ENCODE data around the gene SUPT16H.

SUPT16H gene

GRCh38 chr14:21334202-21334906 lies 49.5 kb downstream of the SUPT16H start:
- Histone ChIP-seq H3K23ac (ENCODE audit: low read length) (no peak overlapping the region), H3K14ac (ENCODE audit: low read length) (no peak overlapping the region), H2BK12ac (ENCODE audit: low read length) (no peak overlapping the region), H4K91ac (ENCODE audit: low read depth, low read length) (no peak overlapping the region), H3K4me3 (ENCODE audit: low read depth, low read length) (no peak overlapping the region), H3K4me2 (ENCODE audit: low read length) (no peak overlapping the region), H3K9ac (ENCODE audit: low read length) (no peak overlapping the region), H2BK120ac (ENCODE audit: insufficient read depth, low read length, poor library complexity) (no peak overlapping the region), H3K36me3 (ENCODE audit: control insufficient read depth in 1 of 2, insufficient read depth in 2 of 2, low read length in 2 of 2) (no peaks in the 10 kb centered on the region), H2AFZ (ENCODE audit: insufficient read depth, low read length, poor library complexity) (no peak overlapping the region), H3K4me1 (ENCODE audit: control insufficient read depth in 1 of 2, insufficient read depth in 2 of 2, low read length in 2 of 2) (no peaks in the 10 kb centered on the region), H3K79me2 (ENCODE audit: control insufficient read depth, insufficient read depth, low read length, poor library complexity) (no peaks in the 10 kb centered on the region), H2BK5ac (ENCODE audit: low read depth, low read length, poor library complexity) (no peak overlapping the region), H3K79me1 (ENCODE audit: low read length) (no peaks in the 10 kb centered on the region), H3K27me3 (ENCODE audit: insufficient read depth, low read length) (no peaks in the 10 kb centered on the region), H4K12ac (ENCODE audit: low read depth, low read length) (no peak overlapping the region), H4K8ac (ENCODE audit: low read depth, low read length) (no peak overlapping the region), H3K9me3 (ENCODE audit: insufficient read depth, low read depth, low read length) (no peaks in the 10 kb centered on the region), H3K18ac (ENCODE audit: low read length) (no peak overlapping the region), H3K27ac (ENCODE audit: low read depth, low read length) (no peak overlapping the region), H2AK5ac (ENCODE audit: low read length) (no peak overlapping the region), H3K4ac (ENCODE audit: low read depth, low read length) (no peak overlapping the region)
- no CpG with 5 or more reads among the region's 9 CpGs for WGBS (ENCODE audit: extremely low coverage, insufficient coverage, insufficient read length)
- no peak for DNase-seq

DNA sequence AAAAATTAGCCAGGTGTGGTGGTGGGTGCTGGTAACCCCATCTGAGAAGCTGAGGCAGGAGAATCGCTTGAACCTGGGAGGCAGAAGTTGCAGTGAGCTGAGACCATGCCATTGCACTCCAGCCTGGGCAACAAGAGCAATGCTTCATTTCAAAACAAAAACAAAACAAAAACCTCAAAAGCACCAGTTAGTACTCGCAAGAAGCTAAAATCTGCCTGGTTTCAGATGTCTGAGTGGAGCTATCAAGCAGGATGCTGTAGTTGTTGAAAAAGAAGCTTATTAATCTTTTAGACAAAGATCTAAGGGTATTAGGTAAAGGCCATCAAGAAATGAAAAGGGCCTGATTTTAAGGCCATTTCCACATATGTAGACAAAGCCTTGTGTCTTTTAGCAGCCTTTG lies 50.9 kb downstream of the SUPT16H start:
- H2AK5ac ChIP-seq (ENCODE audit: low read length) = no peak overlapping the region
- H3K4ac ChIP-seq (ENCODE audit: low read depth, low read length) = no peak overlapping the region
- H4K12ac ChIP-seq (ENCODE audit: low read depth, low read length) = no peak overlapping the region
- H3K23ac ChIP-seq (ENCODE audit: low read length) = no peak overlapping the region
- H4K8ac ChIP-seq (ENCODE audit: low read depth, low read length) = no peak overlapping the region
- no peak overlapping the region for H3K27ac ChIP-seq (ENCODE audit: low read depth, low read length)
- no peak overlapping the region for H2BK12ac ChIP-seq (ENCODE audit: low read length)
- H3K4me3 ChIP-seq (ENCODE audit: low read depth, low read length) = no peak overlapping the region
- WGBS (ENCODE audit: extremely low coverage, insufficient coverage, insufficient read length) = no CpG with 5 or more reads among the region's 2 CpGs
- DNase-seq = no peak
- H2BK120ac ChIP-seq (ENCODE audit: insufficient read depth, low read length, poor library complexity) = no peak overlapping the region
- H2BK5ac ChIP-seq (ENCODE audit: low read depth, low read length, poor library complexity) = no peak overlapping the region
- no peak overlapping the region for H3K9ac ChIP-seq (ENCODE audit: low read length)
- no peaks in the 10 kb centered on the region for H3K79me1 ChIP-seq (ENCODE audit: low read length)
- H3K36me3 ChIP-seq (ENCODE audit: control insufficient read depth in 1 of 2, insufficient read depth in 2 of 2, low read length in 2 of 2) = no peaks in the 10 kb centered on the region
- no peak overlapping the region for H4K91ac ChIP-seq (ENCODE audit: low read depth, low read length)
- H2AFZ ChIP-seq (ENCODE audit: insufficient read depth, low read length, poor library complexity) = no peak overlapping the region
- no peaks in the 10 kb centered on the region for H3K79me2 ChIP-seq (ENCODE audit: control insufficient read depth, insufficient read depth, low read length, poor library complexity)
- no peak overlapping the region for H3K4me2 ChIP-seq (ENCODE audit: low read length)
- H3K9me3 ChIP-seq (ENCODE audit: insufficient read depth, low read depth, low read length) = no peaks in the 10 kb centered on the region
- no peak overlapping the region for H3K18ac ChIP-seq (ENCODE audit: low read length)
- H3K27me3 ChIP-seq (ENCODE audit: insufficient read depth, low read length) = no peaks in the 10 kb centered on the region
- H3K14ac ChIP-seq (ENCODE audit: low read length) = no peak overlapping the region
- H3K4me1 ChIP-seq (ENCODE audit: control insufficient read depth in 1 of 2, insufficient read depth in 2 of 2, low read length in 2 of 2) = no peaks in the 10 kb centered on the region

DNA sequence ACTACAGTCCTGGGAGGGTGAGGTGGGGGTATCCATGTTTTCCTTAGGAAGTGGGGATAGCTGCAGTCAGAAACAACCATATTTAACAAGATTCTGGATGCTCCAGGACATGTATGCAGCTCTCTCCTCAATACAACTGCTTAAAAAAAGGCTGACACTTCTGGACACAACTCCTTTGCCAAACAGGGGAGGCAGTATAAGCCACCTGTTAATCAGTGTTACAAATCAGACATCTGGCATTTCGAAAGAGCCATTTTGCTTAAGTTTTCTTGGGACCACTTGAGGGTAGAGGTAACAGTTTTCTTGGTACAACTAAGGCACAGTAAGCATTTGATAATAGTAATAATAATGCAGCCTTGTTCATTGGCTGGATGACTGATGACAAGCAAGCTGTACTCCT lies 56.8 kb downstream of the SUPT16H start:
- no peak overlapping the region for H3K18ac ChIP-seq (ENCODE audit: low read length)
- H3K79me1 ChIP-seq (ENCODE audit: low read length) = no peaks in the 10 kb centered on the region
- H3K23ac ChIP-seq (ENCODE audit: low read length) = no peak overlapping the region
- H4K8ac ChIP-seq (ENCODE audit: low read depth, low read length) = no peak overlapping the region
- no peak overlapping the region for H3K14ac ChIP-seq (ENCODE audit: low read length)
- no peak overlapping the region for H2AFZ ChIP-seq (ENCODE audit: insufficient read depth, low read length, poor library complexity)
- no peak overlapping the region for H3K4me3 ChIP-seq (ENCODE audit: low read depth, low read length)
- H3K4me2 ChIP-seq (ENCODE audit: low read length) = no peak overlapping the region
- no peaks in the 10 kb centered on the region for H3K79me2 ChIP-seq (ENCODE audit: control insufficient read depth, insufficient read depth, low read length, poor library complexity)
- no peak overlapping the region for H3K27ac ChIP-seq (ENCODE audit: low read depth, low read length)
- no peak overlapping the region for H2AK5ac ChIP-seq (ENCODE audit: low read length)
- H2BK12ac ChIP-seq (ENCODE audit: low read length) = no peak overlapping the region
- no peak overlapping the region for H4K12ac ChIP-seq (ENCODE audit: low read depth, low read length)
- H2BK120ac ChIP-seq (ENCODE audit: insufficient read depth, low read length, poor library complexity) = no peak overlapping the region
- no peak overlapping the region for H3K4ac ChIP-seq (ENCODE audit: low read depth, low read length)
- no peaks in the 10 kb centered on the region for H3K27me3 ChIP-seq (ENCODE audit: insufficient read depth, low read length)
- H4K91ac ChIP-seq (ENCODE audit: low read depth, low read length) = no peak overlapping the region
- H3K4me1 ChIP-seq (ENCODE audit: control insufficient read depth in 1 of 2, insufficient read depth in 2 of 2, low read length in 2 of 2) = no peaks in the 10 kb centered on the region
- no peak overlapping the region for H3K9ac ChIP-seq (ENCODE audit: low read length)
- no CpG with 5 or more reads among the region's 1 CpG for WGBS (ENCODE audit: extremely low coverage, insufficient coverage, insufficient read length)
- no peaks in the 10 kb centered on the region for H3K36me3 ChIP-seq (ENCODE audit: control insufficient read depth in 1 of 2, insufficient read depth in 2 of 2, low read length in 2 of 2)
- no peak overlapping the region for H2BK5ac ChIP-seq (ENCODE audit: low read depth, low read length, poor library complexity)
- H3K9me3 ChIP-seq (ENCODE audit: insufficient read depth, low read depth, low read length) = no peaks in the 10 kb centered on the region
- DNase-seq = no peak

DNA sequence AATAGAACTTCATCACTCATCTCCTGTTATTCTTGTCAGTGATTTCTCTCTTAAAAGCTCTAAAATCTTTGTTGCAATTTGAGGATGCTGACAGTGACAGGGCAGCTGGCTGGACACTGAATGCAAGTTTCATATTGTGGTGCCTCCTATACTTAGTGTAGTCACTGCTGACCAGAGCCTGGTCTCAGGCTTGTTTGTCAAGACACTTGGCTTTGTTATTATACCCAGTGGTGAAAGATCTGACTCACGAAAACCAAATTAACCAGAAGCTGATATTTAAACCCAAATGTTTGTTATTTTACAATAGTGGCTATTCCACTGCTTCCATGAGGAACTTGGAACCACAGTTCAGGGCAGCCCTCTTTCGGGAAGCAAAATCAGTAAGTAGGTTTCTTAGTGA lies 61.1 kb downstream of the SUPT16H start:
- Histone ChIP-seq H2AK5ac (ENCODE audit: low read length) (no peak overlapping the region), H2BK120ac (ENCODE audit: insufficient read depth, low read length, poor library complexity) (no peak overlapping the region), H3K4me1 (ENCODE audit: control insufficient read depth in 1 of 2, insufficient read depth in 2 of 2, low read length in 2 of 2) (no peaks in the 10 kb centered on the region), H4K91ac (ENCODE audit: low read depth, low read length) (no peak overlapping the region), H3K4me2 (ENCODE audit: low read length) (no peak overlapping the region), H3K79me2 (ENCODE audit: control insufficient read depth, insufficient read depth, low read length, poor library complexity) (no peaks in the 10 kb centered on the region), H2BK12ac (ENCODE audit: low read length) (no peak overlapping the region), H3K9ac (ENCODE audit: low read length) (no peak overlapping the region), H3K14ac (ENCODE audit: low read length) (no peak overlapping the region), H2BK5ac (ENCODE audit: low read depth, low read length, poor library complexity) (no peak overlapping the region), H3K27me3 (ENCODE audit: insufficient read depth, low read length) (no peaks in the 10 kb centered on the region), H3K4ac (ENCODE audit: low read depth, low read length) (no peak overlapping the region), H3K36me3 (ENCODE audit: control insufficient read depth in 1 of 2, insufficient read depth in 2 of 2, low read length in 2 of 2) (no peaks in the 10 kb centered on the region), H4K12ac (ENCODE audit: low read depth, low read length) (no peak overlapping the region), H3K9me3 (ENCODE audit: insufficient read depth, low read depth, low read length) (no peaks in the 10 kb centered on the region), H3K27ac (ENCODE audit: low read depth, low read length) (no peak overlapping the region), H3K23ac (ENCODE audit: low read length) (no peak overlapping the region), H3K4me3 (ENCODE audit: low read depth, low read length) (no peak overlapping the region), H3K79me1 (ENCODE audit: low read length) (no peaks in the 10 kb centered on the region), H4K8ac (ENCODE audit: low read depth, low read length) (no peak overlapping the region), H2AFZ (ENCODE audit: insufficient read depth, low read length, poor library complexity) (no peak overlapping the region), H3K18ac (ENCODE audit: low read length) (no peak overlapping the region)
- no CpG with 5 or more reads among the region's 2 CpGs for WGBS (ENCODE audit: extremely low coverage, insufficient coverage, insufficient read length)
- DNase-seq = no peak
